A673 (cell line): ENCODE results near the gene KRTAP10-5.

ENCODE experiments used
- CTCF ChIP-seq: fragments of 300-800, 200-600 bp; sonication (generic); conservative IDR thresholded peaks from 2 replicates; pipeline ENCODE4 v1.5.1; 2017; ENCODE audit warnings: low read depth, mild to moderate bottlenecking, antibody characterized with exemption, low read length, moderate library complexity, mixed read lengths
- EZH2 ChIP-seq: fragments of 200-600 bp; sonication (generic); IDR thresholded peaks from 2 replicates; pipeline ENCODE4 v1.6.1; 2017; ENCODE audit warnings: borderline replicate concordance, low read depth, mild to moderate bottlenecking, mixed read lengths, antibody characterized with exemption, low read length; ENCODE audit not compliant: poor library complexity, severe bottlenecking

- no peak for TF ChIP-seq CTCF
- TF ChIP-seq EZH2 = no peak
Measured at GRCh38 chr21:44566403-44566802, 14.0 kb downstream of the KRTAP10-5 start.
